GM19240 (cell line): ENCODE measurements around the gene USP25.
A peak's percentile ranks its signal among the peaks of the same experiment; 100 is the strongest.

Source experiments
- DNase-seq: peaks from one replicate; pipeline ENCODE4 v3.0.0; 2011; ENCODE audit warnings: low spot score; ENCODE audit not compliant: insufficient read length

USP25 gene

GRCh38 chr21:15801352-15801863, 71.6 kb downstream of the USP25 start:
- no peak for DNase-seq

- DNase-seq, result no peak
Observed at GRCh38 chr21:15804247-15805005, 74.6 kb downstream of the USP25 start.

GRCh38 chr21:15809065-15809464, 79.3 kb downstream of the USP25 start:
- DNase-seq, result no peak

- no peak for DNase-seq
Observed at GRCh38 chr21:15809818-15810217, 80.0 kb downstream of the USP25 start.

GRCh38 chr21:15815285-15815684, 85.5 kb downstream of the USP25 start:
- no peak for DNase-seq

GRCh38 chr21:15820327-15820726, 90.5 kb downstream of the USP25 start:
- DNase-seq, result no peak

- no peak for DNase-seq
Observed at GRCh38 chr21:15820852-15821379, 91.1 kb downstream of the USP25 start.

- no peak for DNase-seq
Observed at GRCh38 chr21:15823486-15824150, 93.8 kb downstream of the USP25 start.

GRCh38 chr21:15825700-15826099, 95.9 kb downstream of the USP25 start:
- no peak for DNase-seq

GRCh38 chr21:15826147-15826780, 96.5 kb downstream of the USP25 start:
- peak; percentile 0 for DNase-seq

GRCh38 chr21:15826908-15827601, 97.3 kb downstream of the USP25 start:
- no peak for DNase-seq

GRCh38 chr21:15831497-15831896, 101.7 kb downstream of the USP25 start:
- DNase-seq, result no peak

GRCh38 chr21:15837645-15838044, 107.9 kb downstream of the USP25 start:
- no peak for DNase-seq

GRCh38 chr21:15839026-15839425, 109.2 kb downstream of the USP25 start:
- DNase-seq, result no peak

- no peak for DNase-seq
Observed at GRCh38 chr21:15839601-15840000, 109.8 kb downstream of the USP25 start.

- DNase-seq, result no peak
Observed at GRCh38 chr21:15840406-15840805, 110.6 kb downstream of the USP25 start.

GRCh38 chr21:15841856-15842564, 112.2 kb downstream of the USP25 start:
- DNase-seq, result no peak

GRCh38 chr21:15842565-15842880, 112.7 kb downstream of the USP25 start:
- DNase-seq, result no peak

- DNase-seq, result no peak
Observed at GRCh38 chr21:15843766-15844165, 114.0 kb downstream of the USP25 start.

- no peak for DNase-seq
Observed at GRCh38 chr21:15848634-15849560, 119.1 kb downstream of the USP25 start.
